GM19395 (cell line): Measurements from ENCODE around the gene INHA.
A peak's percentile ranks its signal among the peaks of the same experiment; 100 is the strongest.

Source experiments
- ATAC-seq: cut with Tn5 transposase; IDR thresholded peaks from one replicate; pipeline ENCODE4 v1.9.1; 2021; ENCODE audit warnings: mild to moderate bottlenecking, moderate library complexity; ENCODE audit not compliant: unreplicated experiment

Gene INHA

GRCh38 chr2:219572237-219573001 is at the start of gene INHA:
TSS of gene INHA (plus strand) at chr2:219572310. CDS start at chr2:219572375, 65 bp downstream.
- no peak for ATAC-seq

GRCh38 chr2:219523031-219523671 is 49.0 kb upstream of the INHA start:
- ATAC-seq, result no peak

- no peak for ATAC-seq
Observed at GRCh38 chr2:219524817-219525216, 47.3 kb upstream of the INHA start.

- no peak for ATAC-seq
Observed at GRCh38 chr2:219525533-219526232, 46.4 kb upstream of the INHA start.

- no peak for ATAC-seq
Observed at GRCh38 chr2:219526320-219527075, 45.6 kb upstream of the INHA start.

GRCh38 chr2:219527076-219527394 is 45.1 kb upstream of the INHA start:
- no peak for ATAC-seq

- no peak for ATAC-seq
Observed at GRCh38 chr2:219527472-219527871, 44.6 kb upstream of the INHA start.

- peak; percentile 90 for ATAC-seq
Observed at GRCh38 chr2:219530048-219530963, 41.8 kb upstream of the INHA start.

- no peak for ATAC-seq
Observed at GRCh38 chr2:219531639-219532377, 40.3 kb upstream of the INHA start.

GRCh38 chr2:219532378-219532649 is 39.8 kb upstream of the INHA start:
- no peak for ATAC-seq

- ATAC-seq, result no peak
Observed at GRCh38 chr2:219533930-219534661, 38.0 kb upstream of the INHA start.

GRCh38 chr2:219536425-219536824 is 35.7 kb upstream of the INHA start:
- ATAC-seq, result no peak

- no peak for ATAC-seq
Observed at GRCh38 chr2:219536967-219537366, 35.1 kb upstream of the INHA start.

GRCh38 chr2:219537657-219538488 is 34.2 kb upstream of the INHA start:
- ATAC-seq, result no peak

- no peak for ATAC-seq
Observed at GRCh38 chr2:219538504-219538951, 33.6 kb upstream of the INHA start.

- ATAC-seq, result no peak
Observed at GRCh38 chr2:219538956-219539788, 32.9 kb upstream of the INHA start.

- no peak for ATAC-seq
Observed at GRCh38 chr2:219539926-219540678, 32.0 kb upstream of the INHA start.
